Suprapubic skin (tissue), 4 donors: ENCODE data around the gene IP6K1. TPM values are rescaled to one million over a fixed set of nuclear protein-coding genes. Genes with fewer than 3 reads are reported as not detected.

Experiments used
- DNase-seq, 2 donors: peaks; one replicate each; pipeline ENCODE4 v3.0.0-alpha.2; 2019; ENCODE audit warnings: low spot score in 2 of 2
- H3K27ac ChIP-seq: fragments of 200-600 bp; sonication (generic); one replicate; pipeline ENCODE4 v1.5.1; 2019
- H3K27me3 ChIP-seq: fragments of 200-600 bp; sonication (generic); one replicate; pipeline ENCODE4 v1.5.1; 2019
- H3K36me3 ChIP-seq: fragments of 200-600 bp; sonication (generic); one replicate; pipeline ENCODE4 v1.5.1; 2019
- H3K4me1 ChIP-seq: fragments of 200-600 bp; sonication (generic); one replicate; pipeline ENCODE4 v1.5.1; 2019
- H3K4me3 ChIP-seq: fragments of 200-600 bp; sonication (generic); one replicate; pipeline ENCODE4 v1.5.1; 2019; ENCODE audit warnings: mild to moderate bottlenecking
- H3K9me3 ChIP-seq: fragments of 200-600 bp; sonication (generic); one replicate; pipeline ENCODE4 v1.5.1; 2019
- CTCF ChIP-seq, 2 donors: fragments of 200-600 bp in 1 of 2; fragments of 450-650 bp in 1 of 2; sonication (generic) in 1 of 2; IDR thresholded peaks; one replicate each; pipeline ENCODE4 v1.5.1; 2016 to 2019; ENCODE audit warnings: antibody characterized with exemption in 2 of 2, mild to moderate bottlenecking in 1 of 2, moderate library complexity in 1 of 2
- EP300 ChIP-seq: sonication (generic); formaldehyde crosslinking; IDR thresholded peaks from one replicate; pipeline ENCODE4 v1.6.1; 2017; ENCODE audit warnings: antibody characterized with exemption
- POLR2A ChIP-seq, 2 donors: fragments of 450-650 bp; IDR thresholded peaks; one replicate each; pipeline ENCODE4 v1.6.1; 2017; ENCODE audit warnings: antibody characterized with exemption in 2 of 2, mild to moderate bottlenecking in 2 of 2, moderate library complexity in 2 of 2
- POLR2AphosphoS5 ChIP-seq, 3 donors: sonication (generic); formaldehyde crosslinking; IDR thresholded peaks; one replicate each; pipeline ENCODE4 v1.6.1; 2017; ENCODE audit warnings: antibody characterized with exemption in 3 of 3
- WGBS: methylation state at CpG from one replicate; pipeline ENCODE4 v1.1.5; 2018; 5-methylcytosine and 5-hydroxymethylcytosine counted together
- total RNA-seq, 4 donors: library from RNA; depleted of rRNA; stranded (reverse); fragments of >200 nt; gene quantifications; one replicate each; pipeline ENCODE4 v1.1.0, GENCODE V29; 2016

Gene IP6K1
- total RNA-seq, 4 donors from 2014 or later = 39.5 to 57.3 (median 53.2) TPM

- no peaks in the 10 kb centered on the region for H3K27me3 ChIP-seq
- H3K36me3 ChIP-seq = no peaks in the 10 kb centered on the region
- DNase-seq = no peak
- TF ChIP-seq CTCF (IDR thresholded peaks at IDR 0.05) (no peak), POLR2A (IDR thresholded peaks at IDR 0.05) (no peak), POLR2AphosphoS5 (IDR thresholded peaks at IDR 0.05) (no peak), EP300 (no peak)
- no peak overlapping the region for H3K27ac ChIP-seq
- H3K4me3 ChIP-seq = no peak overlapping the region
- WGBS = no CpG with 5 or more reads among the region's 24 CpGs
- H3K4me1 ChIP-seq = peaks cover 8% of the 10 kb centered on the region
- no peaks in the 10 kb centered on the region for H3K9me3 ChIP-seq
These were observed 8.9 kb upstream of the IP6K1 start for GRCh38 chr3:49794926-49795905.

DNA sequence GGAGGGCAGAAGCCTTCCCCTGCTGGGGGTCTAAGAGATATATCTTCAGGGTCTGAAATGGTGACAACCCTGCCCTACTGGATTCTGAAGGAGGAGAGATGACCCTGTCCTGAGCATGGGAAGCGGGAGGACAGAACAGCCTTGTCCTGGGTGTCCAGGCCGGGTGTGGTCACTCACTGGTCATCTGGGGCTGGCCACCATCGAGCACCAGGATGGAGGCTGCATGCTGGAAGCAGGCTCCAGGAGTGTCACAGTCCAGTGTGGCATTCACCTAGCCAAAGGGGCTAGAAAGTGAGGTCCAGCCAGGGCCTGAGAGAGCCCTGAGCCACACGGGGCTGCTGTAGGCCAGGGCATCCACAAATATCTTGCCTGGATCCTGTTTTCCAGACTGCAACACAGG, 8.1 kb upstream of the IP6K1 start:
- H3K4me3 ChIP-seq = no peak overlapping the region
- H3K27ac ChIP-seq = no peak overlapping the region
- TF ChIP-seq POLR2A (IDR thresholded peaks at IDR 0.05) (no peak), CTCF (IDR thresholded peaks at IDR 0.05) (no peak), EP300 (no peak), POLR2AphosphoS5 (IDR thresholded peaks at IDR 0.05) (no peak)
- no peak for DNase-seq
- no peaks in the 10 kb centered on the region for H3K27me3 ChIP-seq
- H3K9me3 ChIP-seq = no peaks in the 10 kb centered on the region
- peaks cover 4% of the 10 kb centered on the region for H3K4me1 ChIP-seq
- WGBS = 72% methylated on average over 4 of the region's 4 CpGs
- H3K36me3 ChIP-seq = no peaks in the 10 kb centered on the region

GRCh38 chr3:49793486-49794085, 7.2 kb upstream of the IP6K1 start:
- WGBS = 94% methylated on average over 6 of the region's 13 CpGs
- TF ChIP-seq EP300 = no peak
- no peak for TF ChIP-seq POLR2A (IDR thresholded peaks at IDR 0.05)
- TF ChIP-seq CTCF (IDR thresholded peaks at IDR 0.05) = no peak
- TF ChIP-seq POLR2AphosphoS5 (IDR thresholded peaks at IDR 0.05) = no peak
- Histone ChIP-seq H3K27me3 (no peaks in the 10 kb centered on the region), H3K4me1 (no peaks in the 10 kb centered on the region), H3K27ac (no peak overlapping the region), H3K36me3 (no peaks in the 10 kb centered on the region), H3K4me3 (no peak overlapping the region), H3K9me3 (no peaks in the 10 kb centered on the region)
- DNase-seq = peak in 1 of 2 donors; percentile 10

- Histone ChIP-seq H3K27ac (no peak overlapping the region), H3K36me3 (no peaks in the 10 kb centered on the region), H3K27me3 (no peaks in the 10 kb centered on the region), H3K9me3 (no peaks in the 10 kb centered on the region), H3K4me1 (peaks cover 5% of the 10 kb centered on the region), H3K4me3 (no peak overlapping the region)
- TF ChIP-seq CTCF (IDR thresholded peaks at IDR 0.05) (no peak), POLR2A (IDR thresholded peaks at IDR 0.05) (no peak), POLR2AphosphoS5 (IDR thresholded peaks at IDR 0.05) (no peak), EP300 (no peak)
- DNase-seq = peak in 1 of 2 donors; percentile 47
- 94% methylated on average over 7 of the region's 10 CpGs for WGBS
These were observed 6.2 kb upstream of the IP6K1 start for GRCh38 chr3:49792371-49793150.
